ENCODE data around the gene EGFL8. TPM values are rescaled to one million over a fixed set of nuclear protein-coding genes. Genes with fewer than 3 reads are reported as not detected.
"Not testable (repeated sequence)": the region's sequence is repeated elsewhere in the genome, so short reads cannot be mapped to it uniquely, and the experiment has no call there.

The EGFL8 gene
- total and polyA plus RNA-seq, 2 of the 8 experiments (the other 6 are each of a cell fraction or from before 2014, with no cell fraction given): 5.0 to 9.2 TPM

- H3K9ac ChIP-seq (replicated peaks in 1 of 4; ENCODE audit: extremely low read depth in 1 of 4, low read depth in 3 of 4, low read length in 3 of 4); H3K4me3 ChIP-seq (ENCODE audit: extremely low read depth in 1 of 4, insufficient read depth in 2 of 4, low read depth in 3 of 4, low read length in 4 of 4); H3K27me3 ChIP-seq (replicated peaks in 1 of 4; ENCODE audit: control insufficient read depth in 3 of 4, extremely low read depth in 1 of 4, insufficient read depth in 3 of 4, low read length in 3 of 4); H3K56ac ChIP-seq (replicated peaks; ENCODE audit: insufficient read length, low read depth, low read length); H2BK120ac ChIP-seq (replicated peaks; ENCODE audit: low read depth, low read length); DNase-seq (ENCODE audit: low read depth in 1 of 2, low spot score in 2 of 2); H4K8ac ChIP-seq (ENCODE audit: extremely low read depth, insufficient read depth, low read length); H4K5ac ChIP-seq (ENCODE audit: insufficient read length, low read depth, low read length); H4K91ac ChIP-seq (replicated peaks; ENCODE audit: insufficient read length, low read length); H4K20me1 ChIP-seq (replicated peaks in 1 of 2; ENCODE audit: control insufficient read depth in 1 of 2, insufficient read depth in 2 of 2, low read length in 2 of 2); H3K4me2 ChIP-seq (ENCODE audit: insufficient read depth in 1 of 2, low read depth in 2 of 2, low read length in 2 of 2); H2BK20ac ChIP-seq (ENCODE audit: low read length); H3K36me3 ChIP-seq (ENCODE audit: control insufficient read depth in 2 of 4, insufficient read depth in 4 of 4, low read length in 3 of 4); H2AFZ ChIP-seq (ENCODE audit: low read length); H2BK5ac ChIP-seq (ENCODE audit: low read depth, low read length); H2BK15ac ChIP-seq (ENCODE audit: low read length); H3K23me2 ChIP-seq (ENCODE audit: low read depth, low read length); H2BK12ac ChIP-seq (ENCODE audit: low read depth, low read length); H3K79me1 ChIP-seq (ENCODE audit: low read depth, low read length); H3K18ac ChIP-seq (ENCODE audit: extremely low read depth, low read length); H3K79me2 ChIP-seq (ENCODE audit: control insufficient read depth in 1 of 2, insufficient read depth in 2 of 2, low read length in 2 of 2); H3K27ac ChIP-seq (ENCODE audit: low read depth, low read length); H3K4ac ChIP-seq (replicated peaks; ENCODE audit: insufficient read length, low read depth, low read length); H3K9me3 ChIP-seq (ENCODE audit: insufficient read depth in 2 of 2, low read depth in 1 of 2, low read length in 1 of 2); H3K23ac ChIP-seq (ENCODE audit: insufficient read length); H3K14ac ChIP-seq (ENCODE audit: insufficient read length); H3K4me1 ChIP-seq (replicated peaks in 1 of 4; ENCODE audit: control insufficient read depth in 3 of 4, insufficient read depth in 4 of 4, low read length in 3 of 4); H2AK5ac ChIP-seq (ENCODE audit: low read depth, low read length); FAIRE-seq: not testable (repeated sequence)
- POLR2A ChIA-PET (ENCODE audit: partially characterized antibody): interaction anchor here (0.6 to 9.2 kb wide), 3 partner anchors 8 to 35 kb away, joined by 3 to 70 read pairs (median 3); partner anchors contain the start of genes ATF6B, FKBPL and TNXB
- 92% methylated on average over 7 of the region's 7 CpGs; no CpG with 5 or more reads in 1 of the 2 experiments for WGBS, 2 experiments (ENCODE audit: extremely low coverage in 1 of 2, insufficient coverage in 1 of 2, insufficient read length in 1 of 2, insufficient replicate concordance in 2 of 2, low coverage in 1 of 2, low lambda C conversion rate in 2 of 2, missing lambda C conversion rate in 1 of 2)
- CTCF ChIA-PET (ENCODE audit: partially characterized antibody): interaction anchor here (0.9 to 2.0 kb wide), 5 partner anchors 8 to 28 kb away, joined by 3 to 4 read pairs (median 4); no protein-coding TSS in a partner anchor
These were observed 20.2 kb upstream of the EGFL8 start for GRCh38 chr6:32144238-32144637.

All from H1 (cell line).